Thyroid gland (tissue), 4 donors: ENCODE measurements around the gene TIAM1. TPM values are rescaled to one million over a fixed set of nuclear protein-coding genes. Genes with fewer than 3 reads are reported as not detected.

Experiments used
- DNase-seq, 2 donors: peaks; one replicate each; pipeline ENCODE4 v3.0.0-alpha.2; 2019
- H3K27ac ChIP-seq, 3 donors: fragments of 200-600 bp; sonication (generic); 1 replicate in 2 of 3; 2 replicates in 1 of 3; pipeline ENCODE4 v1.5.1; 2016 to 2019; ENCODE audit warnings: mild to moderate bottlenecking in 1 of 3, moderate library complexity in 1 of 3
- H3K27me3 ChIP-seq: fragments of 200-600 bp; sonication (generic); one replicate; pipeline ENCODE4 v1.5.1; 2019
- H3K36me3 ChIP-seq, 2 donors: fragments of 200-600 bp; sonication (generic); one replicate each; pipeline ENCODE4 v1.5.1; 2016 to 2019
- H3K4me1 ChIP-seq, 2 donors: fragments of 200-600 bp; sonication (generic); one replicate each; pipeline ENCODE4 v1.5.1; 2017 to 2019
- H3K4me3 ChIP-seq, 3 donors: fragments of 200-600 bp; sonication (generic); replicated peaks in 1 of 3; 1 replicate in 2 of 3; 2 replicates in 1 of 3; pipeline ENCODE4 v1.5.1; 2016; ENCODE audit warnings: mild to moderate bottlenecking in 1 of 3
- H3K9me3 ChIP-seq: fragments of 200-600 bp; sonication (generic); one replicate; pipeline ENCODE4 v1.5.1; 2017
- CTCF ChIP-seq, 6 experiments: fragments of 200-600 bp in 3 of 6; fragments of 450-650 bp in 3 of 6; sonication (generic) in 3 of 6; IDR thresholded peaks; one replicate each; pipeline ENCODE4 v1.5.1; 2016 to 2019; ENCODE audit warnings: antibody characterized with exemption in 6 of 6, mild to moderate bottlenecking in 2 of 6, inconsistent platforms in 1 of 6, moderate library complexity in 1 of 6
- POLR2A ChIP-seq, 2 donors: fragments of 450-650 bp; IDR thresholded peaks; one replicate each; pipeline ENCODE4 v1.6.1; 2017; ENCODE audit warnings: antibody characterized with exemption in 2 of 2, mild to moderate bottlenecking in 2 of 2, moderate library complexity in 1 of 2
- WGBS, 2 donors: methylation state at CpG; one replicate each; pipeline ENCODE4 v1.1.5; 2017; 5-methylcytosine and 5-hydroxymethylcytosine counted together
- intact Hi-C: fragments of 100-400 bp; cut with DNase I; formaldehyde crosslinking; loops from one replicate; pipeline ENCODE4 v1.15.1; 2023
- total RNA-seq, 4 donors: library from RNA; depleted of rRNA; stranded (reverse); fragments of >200 nt; gene quantifications; one replicate each; pipeline ENCODE4 v1.2.3, GENCODE V29; 2016

TIAM1 gene
- total RNA-seq, 4 donors from 2014 or later, result 2.2 to 6.7 (median 2.4) TPM

GRCh38 chr21:31329456-31330143 lies 14.5 kb downstream of the TIAM1 start:
- WGBS, 2 donors, result 97% methylated on average over 9 of the region's 9 CpGs
- H3K27ac ChIP-seq, result no peak overlapping the region
- TF ChIP-seq POLR2A (IDR thresholded peaks at IDR 0.05) (no peak), CTCF (IDR thresholded peaks at IDR 0.05) (no peak)
- no peak for DNase-seq
- H3K36me3 ChIP-seq, result no peaks in the 10 kb centered on the region
- H3K27me3 ChIP-seq, result no peaks in the 10 kb centered on the region
- no peaks in the 10 kb centered on the region for H3K4me1 ChIP-seq
- H3K4me3 ChIP-seq, result no peak overlapping the region
- no peaks in the 10 kb centered on the region for H3K9me3 ChIP-seq
- intact Hi-C loops, result no loop called here

GRCh38 chr21:31326522-31327242 lies 17.4 kb downstream of the TIAM1 start:
- WGBS, 2 donors, result 69 to 70% methylated on average over 14 of the region's 14 CpGs
- TF ChIP-seq POLR2A (IDR thresholded peaks at IDR 0.05) (no peak), CTCF (IDR thresholded peaks at IDR 0.05) (no peak)
- DNase-seq, result no peak
- intact Hi-C loops, result no loop called here
- no peaks in the 10 kb centered on the region for H3K4me1 ChIP-seq
- H3K4me3 ChIP-seq, result no peak overlapping the region
- no peaks in the 10 kb centered on the region for H3K27me3 ChIP-seq
- H3K27ac ChIP-seq, result no peak overlapping the region
- H3K36me3 ChIP-seq, result no peaks in the 10 kb centered on the region
- H3K9me3 ChIP-seq, result no peaks in the 10 kb centered on the region

- WGBS, 2 donors, result 80 to 85% methylated on average over 2 of the region's 2 CpGs
Measured at GRCh38 chr21:31318971-31319370, 25.1 kb downstream of the TIAM1 start.

GRCh38 chr21:31317688-31318087 lies 26.4 kb downstream of the TIAM1 start:
- Histone ChIP-seq H3K4me1 (no peaks in the 10 kb centered on the region), H3K27ac (no peak overlapping the region), H3K4me3 (no peak overlapping the region), H3K9me3 (no peaks in the 10 kb centered on the region), H3K36me3 (no peaks in the 10 kb centered on the region), H3K27me3 (no peaks in the 10 kb centered on the region)
- intact Hi-C loops, result no loop called here
- no peak for TF ChIP-seq CTCF (IDR thresholded peaks at IDR 0.05)
- no peak for TF ChIP-seq POLR2A (IDR thresholded peaks at IDR 0.05)
- WGBS, 2 donors, result 27 to 53% methylated on average over 1 of the region's 1 CpG
- no peak for DNase-seq

More at GRCh38 chr21:31318971-31319370, 25.1 kb downstream of the TIAM1 start:
- Histone ChIP-seq H3K27me3 (no peaks in the 10 kb centered on the region), H3K4me3 (no peak overlapping the region), H3K36me3 (no peaks in the 10 kb centered on the region), H3K4me1 (no peaks in the 10 kb centered on the region), H3K9me3 (no peaks in the 10 kb centered on the region), H3K27ac (no peak overlapping the region)
- intact Hi-C loops, result no loop called here
- TF ChIP-seq CTCF (IDR thresholded peaks at IDR 0.05) (no peak), POLR2A (IDR thresholded peaks at IDR 0.05) (no peak)
- DNase-seq, result no peak
